ENCODE data around the gene ACBD6.

The ACBD6 gene

GRCh38 chr1:180270530-180271271 is 231.7 kb downstream of the ACBD6 start:
- DNase-seq (ENCODE audit: low read depth): no peak

GRCh38 chr1:180269645-180270529 is 232.5 kb downstream of the ACBD6 start:
- DNase-seq (ENCODE audit: low read depth): no peak

GRCh38 chr1:180268556-180269075 is 233.8 kb downstream of the ACBD6 start:
- no peak for DNase-seq (ENCODE audit: low read depth)

- no peak for DNase-seq (ENCODE audit: low read depth)
Observed at GRCh38 chr1:180267761-180268555, 234.4 kb downstream of the ACBD6 start.

GRCh38 chr1:180267211-180267561 is 235.2 kb downstream of the ACBD6 start:
- no peak for DNase-seq (ENCODE audit: low read depth)

- DNase-seq (ENCODE audit: low read depth): no peak
Observed at GRCh38 chr1:180266275-180267210, 235.8 kb downstream of the ACBD6 start.

GRCh38 chr1:180265871-180266270 is 236.5 kb downstream of the ACBD6 start:
- no peak for DNase-seq (ENCODE audit: low read depth)

- no peak for DNase-seq (ENCODE audit: low read depth)
Observed at GRCh38 chr1:180265201-180265600, 237.2 kb downstream of the ACBD6 start.

GRCh38 chr1:180264595-180264994 is 237.8 kb downstream of the ACBD6 start:
- no peak for DNase-seq (ENCODE audit: low read depth)

- DNase-seq (ENCODE audit: low read depth): no peak
Observed at GRCh38 chr1:180262628-180263488, 239.5 kb downstream of the ACBD6 start.

- no peak for DNase-seq (ENCODE audit: low read depth)
Observed at GRCh38 chr1:180261524-180262155, 240.7 kb downstream of the ACBD6 start.

GRCh38 chr1:180261030-180261429 is 241.3 kb downstream of the ACBD6 start:
- DNase-seq (ENCODE audit: low read depth): no peak

- no peak for DNase-seq (ENCODE audit: low read depth)
Observed at GRCh38 chr1:180260541-180260940, 241.8 kb downstream of the ACBD6 start.

- DNase-seq (ENCODE audit: low read depth): no peak
Observed at GRCh38 chr1:180259431-180260338, 242.7 kb downstream of the ACBD6 start.

GRCh38 chr1:180258935-180259334 is 243.4 kb downstream of the ACBD6 start:
- DNase-seq (ENCODE audit: low read depth): no peak

- DNase-seq (ENCODE audit: low read depth): no peak
Observed at GRCh38 chr1:180258290-180258689, 244.1 kb downstream of the ACBD6 start.

- no peak for DNase-seq (ENCODE audit: low read depth)
Observed at GRCh38 chr1:180257486-180257885, 244.9 kb downstream of the ACBD6 start.

GRCh38 chr1:180257028-180257386 is 245.4 kb downstream of the ACBD6 start:
- DNase-seq (ENCODE audit: low read depth): no peak
